Mesothelial cell of epicardium (in vitro differentiated cells): ENCODE results near the gene GP9. TPM values are rescaled to one million over a fixed set of nuclear protein-coding genes. Genes with fewer than 3 reads are reported as not detected.

Source experiments
- DNase-seq, 2 experiments: peaks; one replicate each; pipeline ENCODE4 v3.0.0; 2021; ENCODE audit warnings: low spot score in 2 of 2; ENCODE audit not compliant: unreplicated experiment in 2 of 2
- H3K27ac Mint-ChIP-seq: 2 replicates; pipeline ENCODE4 v1.8.0; 2021; ENCODE audit warnings: mixed read lengths
- H3K27me3 Mint-ChIP-seq: 2 replicates; pipeline ENCODE4 v1.8.0; 2021; ENCODE audit warnings: low read depth, mixed read lengths
- H3K36me3 Mint-ChIP-seq: 2 replicates; pipeline ENCODE4 v1.8.0; 2021; ENCODE audit warnings: mixed read lengths
- H3K4me1 Mint-ChIP-seq: 2 replicates; pipeline ENCODE4 v1.8.0; 2021; ENCODE audit warnings: mixed read lengths
- H3K4me3 Mint-ChIP-seq: 2 replicates; pipeline ENCODE4 v1.8.0; 2021; ENCODE audit warnings: mild to moderate bottlenecking, moderate library complexity, mixed read lengths
- H3K9me3 Mint-ChIP-seq: 2 replicates; pipeline ENCODE4 v1.8.0; 2021; ENCODE audit warnings: mixed read lengths
- total RNA-seq: library from RNA; stranded (reverse); gene quantifications from 3 replicates; pipeline ENCODE4 v1.2.1, GENCODE V29; 2021
- TF ChIP-seq, protein P1 (sequence below): fragments of 200-600 bp; sonication (generic); IDR thresholded peaks from one replicate; pipeline ENCODE4 v1.5.0; 2021; ENCODE audit warnings: antibody characterized with exemption; ENCODE audit not compliant: unreplicated experiment

The GP9 gene
- total RNA-seq, 1 donor from 2014 or later, result not detected

DNA sequence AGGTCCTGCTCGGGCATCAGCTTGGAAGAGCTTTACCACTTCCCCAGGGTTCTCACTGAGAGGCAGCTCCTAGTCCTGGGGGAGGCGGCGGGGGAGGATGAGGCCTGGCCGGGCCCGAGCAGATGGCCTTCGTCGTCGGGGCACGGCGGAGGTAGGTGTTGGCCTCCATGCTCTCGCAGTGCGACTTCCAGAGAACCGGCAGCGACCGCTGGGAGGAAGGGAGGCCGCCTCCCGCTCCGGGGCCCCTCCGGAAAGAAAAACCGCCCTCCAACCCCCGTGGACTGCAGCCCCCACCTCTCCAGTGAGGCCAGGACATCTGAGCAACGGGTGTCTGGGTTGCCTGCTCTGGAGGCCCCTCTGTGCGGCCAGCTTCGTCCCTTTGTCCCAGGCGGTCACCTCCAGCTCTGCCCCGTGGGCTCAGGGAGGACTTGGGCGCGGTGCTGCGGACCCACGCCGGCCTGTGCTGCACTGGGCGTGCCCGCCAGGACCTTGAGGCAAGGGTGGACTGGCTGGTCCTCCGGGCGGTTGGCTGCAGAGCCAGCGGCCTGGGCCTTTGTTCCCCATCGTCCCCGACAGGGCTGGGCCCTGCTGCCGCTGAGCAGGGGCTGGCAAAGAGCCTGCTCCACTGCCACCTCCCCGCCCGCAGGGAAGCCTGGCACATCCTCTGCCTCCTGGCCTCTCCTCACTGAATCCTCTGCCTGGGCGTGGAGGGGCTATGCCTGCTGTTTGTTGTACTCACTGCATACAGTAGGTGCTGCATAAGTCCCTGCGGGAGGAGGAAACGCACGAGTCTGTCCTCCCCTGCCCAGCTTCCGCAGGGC lies 13.6 kb upstream of the GP9 start:
- peaks cover 8% of the 10 kb centered on the region for H3K36me3 Mint-ChIP-seq
- no peak for DNase-seq
- no peak overlapping the region for H3K4me3 Mint-ChIP-seq
- peaks cover 1% of the 10 kb centered on the region for H3K4me1 Mint-ChIP-seq
- peaks cover 24% of the 10 kb centered on the region for H3K9me3 Mint-ChIP-seq
- H3K27ac Mint-ChIP-seq, result no peak overlapping the region
- TF ChIP-seq, protein P1, sequence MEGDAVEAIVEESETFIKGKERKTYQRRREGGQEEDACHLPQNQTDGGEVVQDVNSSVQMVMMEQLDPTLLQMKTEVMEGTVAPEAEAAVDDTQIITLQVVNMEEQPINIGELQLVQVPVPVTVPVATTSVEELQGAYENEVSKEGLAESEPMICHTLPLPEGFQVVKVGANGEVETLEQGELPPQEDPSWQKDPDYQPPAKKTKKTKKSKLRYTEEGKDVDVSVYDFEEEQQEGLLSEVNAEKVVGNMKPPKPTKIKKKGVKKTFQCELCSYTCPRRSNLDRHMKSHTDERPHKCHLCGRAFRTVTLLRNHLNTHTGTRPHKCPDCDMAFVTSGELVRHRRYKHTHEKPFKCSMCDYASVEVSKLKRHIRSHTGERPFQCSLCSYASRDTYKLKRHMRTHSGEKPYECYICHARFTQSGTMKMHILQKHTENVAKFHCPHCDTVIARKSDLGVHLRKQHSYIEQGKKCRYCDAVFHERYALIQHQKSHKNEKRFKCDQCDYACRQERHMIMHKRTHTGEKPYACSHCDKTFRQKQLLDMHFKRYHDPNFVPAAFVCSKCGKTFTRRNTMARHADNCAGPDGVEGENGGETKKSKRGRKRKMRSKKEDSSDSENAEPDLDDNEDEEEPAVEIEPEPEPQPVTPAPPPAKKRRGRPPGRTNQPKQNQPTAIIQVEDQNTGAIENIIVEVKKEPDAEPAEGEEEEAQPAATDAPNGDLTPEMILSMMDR, result no peak
- peaks cover 23% of the 10 kb centered on the region for H3K27me3 Mint-ChIP-seq

DNA sequence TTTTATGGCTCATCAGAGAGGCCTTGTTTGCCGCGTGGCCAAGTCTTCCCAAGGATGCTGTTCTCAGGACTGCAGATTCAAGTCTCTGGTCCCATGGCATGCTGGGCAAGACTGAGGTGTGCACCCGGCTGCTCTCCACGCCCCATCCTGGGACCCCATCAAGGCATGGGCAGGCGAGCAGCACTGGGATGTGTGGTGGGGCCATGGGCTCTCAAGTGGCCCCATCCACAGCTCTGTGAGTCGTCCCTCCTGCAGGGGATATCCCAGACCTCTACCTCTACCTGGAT lies 13.1 kb upstream of the GP9 start:
- Mint-ChIP-seq H3K36me3 (peaks cover 8% of the 10 kb centered on the region), H3K9me3 (peaks cover 20% of the 10 kb centered on the region), H3K27me3 (peaks cover 18% of the 10 kb centered on the region)

DNA sequence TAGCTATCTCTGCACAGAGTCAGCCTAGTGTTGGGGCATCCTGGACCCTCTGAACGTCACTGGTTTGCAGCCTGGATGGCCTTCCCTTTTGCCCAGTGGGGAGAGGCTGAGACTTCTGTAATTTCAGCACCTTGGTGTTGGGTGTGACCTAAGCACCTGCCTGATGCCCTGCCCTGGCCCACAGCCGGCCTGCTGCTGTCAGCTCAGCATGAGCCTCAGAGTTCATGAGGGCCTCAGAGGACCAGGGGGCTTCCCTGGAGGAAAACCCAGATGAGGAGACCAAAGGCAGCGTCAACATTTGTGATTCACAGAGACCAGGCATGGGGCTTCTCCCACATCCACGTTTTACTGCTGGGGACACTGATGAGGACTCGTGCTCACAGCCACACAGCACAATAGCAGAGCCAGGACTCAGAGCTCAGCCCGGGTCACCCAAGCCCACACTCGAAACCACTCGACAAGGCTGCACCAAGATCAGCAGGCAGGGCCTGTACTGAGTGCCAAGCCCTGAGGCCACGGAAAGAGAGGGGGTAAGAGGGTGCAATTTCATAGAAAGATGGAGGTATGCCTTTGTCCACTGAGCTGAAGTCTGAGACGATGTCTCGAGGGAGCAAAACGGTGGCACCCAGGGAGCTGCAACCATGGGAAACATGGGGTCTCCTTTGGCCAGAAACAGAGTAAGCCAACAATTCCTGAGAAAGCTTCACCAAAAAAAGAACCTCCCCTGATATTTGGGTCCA lies 9.9 kb upstream of the GP9 start:
- peaks cover 5% of the 10 kb centered on the region for H3K27me3 Mint-ChIP-seq
- H3K36me3 Mint-ChIP-seq, result peaks cover 5% of the 10 kb centered on the region
- TF ChIP-seq, protein P1, result no peak
- DNase-seq, result no peak
- no peak overlapping the region for H3K4me3 Mint-ChIP-seq
- H3K9me3 Mint-ChIP-seq, result peaks cover 7% of the 10 kb centered on the region
- H3K27ac Mint-ChIP-seq, result no peak overlapping the region
- H3K4me1 Mint-ChIP-seq, result peaks cover 13% of the 10 kb centered on the region

More for the DNA sequence above, 13.1 kb upstream of the GP9 start:
- peaks cover 3% of the 10 kb centered on the region for H3K4me1 Mint-ChIP-seq
- H3K27ac Mint-ChIP-seq, result no peak overlapping the region
- no peak for DNase-seq
- TF ChIP-seq, protein P1, result no peak
- no peak overlapping the region for H3K4me3 Mint-ChIP-seq

DNA sequence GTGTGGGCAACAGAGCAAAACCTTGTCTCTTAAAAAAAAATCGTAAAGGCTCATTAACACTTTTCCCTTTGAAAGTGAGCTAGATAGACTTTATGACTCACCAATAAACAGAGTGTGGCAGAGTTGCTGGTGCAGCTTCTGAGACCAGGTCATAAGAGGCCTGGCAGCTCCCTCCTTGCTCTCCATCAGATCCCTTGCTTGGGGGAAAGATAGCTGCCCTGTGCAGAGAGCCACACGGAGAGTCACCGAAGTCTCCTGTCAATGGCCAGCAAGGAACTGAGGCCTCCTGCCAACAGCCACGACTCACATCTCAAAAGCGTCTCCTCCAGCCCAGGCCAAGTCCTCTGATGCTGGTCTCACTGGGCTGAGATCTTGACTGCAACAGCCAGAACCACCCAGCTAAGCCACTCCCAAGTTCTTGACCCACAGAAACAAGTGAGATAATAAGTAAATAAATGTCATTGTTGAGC lies 8.7 kb upstream of the GP9 start:
- peaks cover 5% of the 10 kb centered on the region for H3K27me3 Mint-ChIP-seq
- H3K27ac Mint-ChIP-seq, result no peak overlapping the region
- no peak for DNase-seq
- peaks cover 13% of the 10 kb centered on the region for H3K4me1 Mint-ChIP-seq
- TF ChIP-seq, protein P1, result no peak
- peaks cover 7% of the 10 kb centered on the region for H3K9me3 Mint-ChIP-seq
- peaks cover 5% of the 10 kb centered on the region for H3K36me3 Mint-ChIP-seq
- H3K4me3 Mint-ChIP-seq, result no peak overlapping the region

DNA sequence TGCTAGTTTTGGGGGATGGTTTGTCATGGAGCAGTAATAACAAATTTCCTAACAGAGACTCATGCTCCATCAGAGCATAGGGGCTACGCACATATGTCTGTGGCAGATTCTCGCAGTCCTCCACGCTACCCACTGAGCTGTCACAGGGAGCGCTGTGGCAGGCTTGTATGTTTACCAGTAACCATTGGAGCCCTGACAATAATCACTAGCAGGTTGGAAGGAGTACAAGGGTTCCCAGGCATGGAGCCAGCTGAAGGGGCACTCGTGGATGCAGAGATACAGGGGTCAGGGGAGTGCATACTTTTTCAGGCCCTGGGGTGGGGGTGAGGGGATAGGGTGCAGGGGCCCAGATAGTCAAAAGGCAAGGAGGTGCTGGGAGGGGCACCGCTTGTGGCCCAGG lies 7.9 kb upstream of the GP9 start:
- no peak for DNase-seq
- TF ChIP-seq, protein P1, result no peak
- Mint-ChIP-seq H3K9me3 (peaks cover 7% of the 10 kb centered on the region), H3K27me3 (peaks cover 7% of the 10 kb centered on the region), H3K27ac (no peak overlapping the region), H3K4me1 (peaks cover 13% of the 10 kb centered on the region), H3K4me3 (no peak overlapping the region), H3K36me3 (peaks cover 5% of the 10 kb centered on the region)
